Neural crest cell (in vitro differentiated cells): ENCODE results near the gene SLC22A3. TPM values are rescaled to one million over a fixed set of nuclear protein-coding genes. Genes with fewer than 3 reads are reported as not detected.

Source experiments
- DNase-seq: peaks from one replicate; pipeline ENCODE4 v3.0.0; 2021; ENCODE audit warnings: low read depth, mixed read lengths, low spot score
- H3K27ac Mint-ChIP-seq: one replicate; pipeline ENCODE4 v1.8.0; 2021; ENCODE audit warnings: mild to moderate bottlenecking, mixed read lengths; ENCODE audit not compliant: unreplicated experiment
- H3K27me3 Mint-ChIP-seq: 2 replicates; pipeline ENCODE4 v1.8.0; 2021; ENCODE audit warnings: low read depth, mild to moderate bottlenecking, mixed read lengths
- H3K36me3 Mint-ChIP-seq: 2 replicates; pipeline ENCODE4 v1.8.0; 2021; ENCODE audit warnings: low read depth, mild to moderate bottlenecking, mixed read lengths
- H3K4me1 Mint-ChIP-seq: 2 replicates; pipeline ENCODE4 v1.8.0; 2021; ENCODE audit warnings: mixed read lengths
- H3K4me3 Mint-ChIP-seq: one replicate; pipeline ENCODE4 v1.8.0; 2021; ENCODE audit warnings: mild to moderate bottlenecking, mixed read lengths
- H3K9me3 Mint-ChIP-seq: 2 replicates; pipeline ENCODE4 v1.8.0; 2021; ENCODE audit warnings: mixed read lengths
- CTCF ChIP-seq: fragments of 200-600 bp; sonication (generic); conservative IDR thresholded peaks from 2 replicates; pipeline ENCODE4 v1.5.0; 2021; ENCODE audit warnings: antibody characterized with exemption, mild to moderate bottlenecking
- total RNA-seq: library from RNA; stranded (reverse); gene quantifications from 2 replicates; pipeline ENCODE4 v1.2.1, GENCODE V29; 2021

SLC22A3 gene
- total RNA-seq, 1 donor from 2014 or later, result 0.12 TPM

GRCh38 chr6:160417550-160417949, 69.4 kb downstream of the SLC22A3 start:
- Mint-ChIP-seq H3K4me1 (no peaks in the 10 kb centered on the region), H3K27ac (no peak overlapping the region), H3K4me3 (no peak overlapping the region), H3K36me3 (no peaks in the 10 kb centered on the region), H3K9me3 (no peaks in the 10 kb centered on the region), H3K27me3 (peaks cover 27% of the 10 kb centered on the region)
- no peak for DNase-seq
- no peak for TF ChIP-seq CTCF

GRCh38 chr6:160418370-160418769, 70.2 kb downstream of the SLC22A3 start:
- H3K9me3 Mint-ChIP-seq, result no peaks in the 10 kb centered on the region
- H3K36me3 Mint-ChIP-seq, result no peaks in the 10 kb centered on the region
- no peak overlapping the region for H3K27ac Mint-ChIP-seq
- TF ChIP-seq CTCF, result no peak
- H3K4me1 Mint-ChIP-seq, result no peaks in the 10 kb centered on the region
- H3K27me3 Mint-ChIP-seq, result peaks cover 22% of the 10 kb centered on the region
- H3K4me3 Mint-ChIP-seq, result no peak overlapping the region
- no peak for DNase-seq

DNA sequence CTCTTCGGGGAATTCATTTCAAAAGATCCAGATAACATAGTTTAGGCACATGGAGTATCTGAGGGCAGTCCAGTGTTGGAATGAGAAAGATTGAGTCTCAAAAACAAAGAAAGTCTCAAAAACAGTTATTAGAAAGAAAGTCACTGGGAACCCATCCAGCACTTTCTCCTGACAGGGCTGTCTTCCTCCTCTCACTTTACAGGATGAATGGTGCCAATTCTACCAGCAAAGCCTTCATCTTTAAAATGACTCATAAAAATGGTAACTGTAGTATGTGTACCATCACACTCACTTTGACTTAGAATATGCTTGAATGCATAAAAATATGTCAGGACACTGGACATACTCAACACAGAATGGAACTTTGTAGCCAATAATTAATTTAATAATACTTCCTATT, 71.3 kb downstream of the SLC22A3 start:
- H3K9me3 Mint-ChIP-seq, result no peaks in the 10 kb centered on the region
- no peak for DNase-seq
- H3K4me3 Mint-ChIP-seq, result no peak overlapping the region
- TF ChIP-seq CTCF, result no peak
- H3K27me3 Mint-ChIP-seq, result peaks cover 14% of the 10 kb centered on the region
- H3K27ac Mint-ChIP-seq, result no peak overlapping the region
- H3K36me3 Mint-ChIP-seq, result no peaks in the 10 kb centered on the region
- H3K4me1 Mint-ChIP-seq, result no peaks in the 10 kb centered on the region

- H3K27me3 Mint-ChIP-seq, result peaks cover 9% of the 10 kb centered on the region
- H3K27ac Mint-ChIP-seq, result no peak overlapping the region
- TF ChIP-seq CTCF, result no peak
- no peaks in the 10 kb centered on the region for H3K4me1 Mint-ChIP-seq
- DNase-seq, result no peak
- no peaks in the 10 kb centered on the region for H3K36me3 Mint-ChIP-seq
- H3K9me3 Mint-ChIP-seq, result no peaks in the 10 kb centered on the region
- H3K4me3 Mint-ChIP-seq, result no peak overlapping the region
These were observed 72.2 kb downstream of the SLC22A3 start for GRCh38 chr6:160420253-160420968.

GRCh38 chr6:160420969-160421556, 72.9 kb downstream of the SLC22A3 start:
- Mint-ChIP-seq H3K36me3 (no peaks in the 10 kb centered on the region), H3K4me3 (no peak overlapping the region), H3K9me3 (no peaks in the 10 kb centered on the region), H3K4me1 (no peaks in the 10 kb centered on the region), H3K27ac (no peak overlapping the region), H3K27me3 (peaks cover 3% of the 10 kb centered on the region)
- TF ChIP-seq CTCF, result no peak
- DNase-seq, result no peak
